Muscle layer of duodenum (tissue), 2 donors: ENCODE data around the gene SLC5A6.

ENCODE experiments used
- H3K27ac ChIP-seq: one replicate; pipeline ENCODE4 v1.7.0; 2013; ENCODE audit warnings: mild to moderate bottlenecking, low read length
- H3K27me3 ChIP-seq: one replicate; pipeline ENCODE4 v1.7.0; 2013; ENCODE audit warnings: low read depth, mild to moderate bottlenecking, control low read depth, low read length
- H3K36me3 ChIP-seq, 2 donors: one replicate each; pipeline ENCODE4 v1.7.0; 2013; ENCODE audit warnings: low read length in 2 of 2, control low read depth in 1 of 2, mild to moderate bottlenecking in 1 of 2; ENCODE audit not compliant: insufficient read depth in 2 of 2, control insufficient read depth in 1 of 2
- H3K4me1 ChIP-seq, 2 donors: one replicate each; pipeline ENCODE4 v1.7.0; 2013; ENCODE audit warnings: low read length in 2 of 2, mild to moderate bottlenecking in 2 of 2, control low read depth in 1 of 2, moderate library complexity in 1 of 2; ENCODE audit not compliant: insufficient read depth in 2 of 2, control insufficient read depth in 1 of 2
- H3K4me3 ChIP-seq, 2 donors: one replicate each; pipeline ENCODE4 v1.7.0; 2013; ENCODE audit warnings: low read length in 2 of 2, low read depth in 1 of 2, mild to moderate bottlenecking in 1 of 2
- H3K9me3 ChIP-seq, 2 donors: one replicate each; pipeline ENCODE4 v1.7.0; 2013; ENCODE audit warnings: low read length in 2 of 2, control low read depth in 1 of 2, mild to moderate bottlenecking in 1 of 2; ENCODE audit not compliant: control insufficient read depth in 1 of 2
- donor health status: healthy.

The SLC5A6 gene

GRCh38 chr2:27247893-27248292 is 35.8 kb upstream of the SLC5A6 start:
- H3K27ac ChIP-seq: no peak overlapping the region

DNA sequence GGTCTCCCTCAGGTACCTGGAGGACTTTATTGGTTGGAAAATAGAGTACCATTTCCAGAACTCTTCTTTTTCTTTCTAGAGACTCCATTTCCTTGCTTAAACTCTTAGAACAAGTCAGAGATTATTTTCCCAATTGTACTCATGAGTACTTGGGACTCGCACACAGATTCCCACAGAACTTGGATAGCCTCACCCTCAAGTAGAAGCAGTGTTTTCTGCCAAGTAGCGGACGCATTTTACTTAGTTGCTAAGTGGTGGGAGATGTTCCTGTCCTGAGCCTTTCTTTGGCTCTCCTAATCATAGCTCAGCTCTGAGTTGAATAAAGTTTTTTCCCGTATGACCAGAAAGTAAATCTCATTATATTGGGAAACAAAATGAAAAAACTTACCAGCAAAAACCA is 33.6 kb upstream of the SLC5A6 start:
- Histone ChIP-seq H3K4me3 (no peak overlapping the region), H3K27ac (no peak overlapping the region), H3K36me3 (peaks cover 35 to 40% of the 10 kb centered on the region in 2 donors), H3K27me3 (peaks cover 3% of the 10 kb centered on the region), H3K4me1 (peaks cover 0 to 3% of the 10 kb centered on the region in 2 donors), H3K9me3 (no peaks in the 10 kb centered on the region)

More at GRCh38 chr2:27247893-27248292, 35.8 kb upstream of the SLC5A6 start:
- peaks cover 15 to 18% of the 10 kb centered on the region in 2 donors for H3K36me3 ChIP-seq
- no peaks in the 10 kb centered on the region for H3K9me3 ChIP-seq
- peaks cover 15% of the 10 kb centered on the region for H3K27me3 ChIP-seq
- no peak overlapping the region for H3K4me3 ChIP-seq
- H3K4me1 ChIP-seq: peaks cover 0 to 3% of the 10 kb centered on the region in 2 donors

DNA sequence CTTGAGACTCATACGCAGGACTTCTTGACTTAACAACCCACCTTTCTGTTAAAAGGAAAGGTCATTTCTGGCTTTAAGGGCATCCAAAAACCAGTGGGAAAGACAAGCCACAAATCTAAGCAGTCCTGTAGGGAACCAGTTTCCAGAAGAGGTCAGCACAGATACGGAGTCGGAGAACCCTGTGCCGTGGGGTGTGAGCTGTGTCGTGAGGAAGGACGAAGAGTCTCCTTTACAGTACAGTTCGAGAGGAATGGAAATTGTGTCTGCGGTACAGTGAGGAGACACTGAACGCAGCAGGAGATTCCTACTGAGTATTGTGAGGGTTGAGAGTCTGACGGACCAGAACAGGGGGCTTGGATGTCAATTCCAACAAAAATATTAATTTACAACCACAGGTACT is 33.0 kb upstream of the SLC5A6 start:
- Histone ChIP-seq H3K4me1 (no peaks in the 10 kb centered on the region), H3K4me3 (no peak overlapping the region), H3K36me3 (peaks cover 40 to 45% of the 10 kb centered on the region in 2 donors), H3K27ac (no peak overlapping the region), H3K27me3 (no peaks in the 10 kb centered on the region), H3K9me3 (no peaks in the 10 kb centered on the region)

DNA sequence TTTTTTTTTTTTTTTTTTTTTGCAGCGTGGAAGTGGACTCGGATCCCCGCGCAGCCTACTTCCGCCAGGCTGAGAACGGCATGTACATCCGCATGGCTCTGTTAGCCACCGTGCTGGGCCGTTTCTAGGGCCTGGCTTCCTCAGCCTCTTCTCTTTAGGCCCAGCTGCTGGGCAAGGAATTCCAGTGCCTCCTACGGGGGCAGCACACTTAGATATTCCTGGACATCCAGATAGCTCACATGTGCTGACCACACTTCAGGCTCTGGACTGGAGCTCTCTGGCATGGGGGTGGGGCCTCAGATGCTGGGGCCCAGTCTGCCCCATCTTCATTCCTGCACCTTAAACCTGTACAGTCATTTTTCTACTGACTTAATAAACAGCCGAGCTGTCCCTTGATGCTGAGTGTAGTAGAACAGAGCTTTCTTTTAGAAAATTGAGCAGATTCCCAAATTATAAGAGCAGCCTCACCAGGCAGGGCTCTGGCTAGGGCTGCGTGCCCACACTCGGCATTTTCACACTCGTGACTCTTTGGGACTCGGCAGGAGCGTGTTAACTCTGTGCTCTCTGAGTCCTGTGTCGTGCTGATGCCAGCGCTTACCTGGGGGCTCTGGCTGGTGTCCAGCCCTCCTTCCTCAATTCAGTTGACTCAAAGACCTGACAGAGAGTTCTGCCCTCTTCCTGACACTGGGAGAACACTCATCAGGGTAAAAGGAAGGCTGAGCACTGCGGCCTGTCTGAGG is 31.5 kb upstream of the SLC5A6 start:
- Histone ChIP-seq H3K9me3 (no peaks in the 10 kb centered on the region), H3K27ac (no peak overlapping the region), H3K4me3 (no peak overlapping the region), H3K36me3 (peaks cover 44 to 59% of the 10 kb centered on the region in 2 donors), H3K4me1 (no peaks in the 10 kb centered on the region), H3K27me3 (no peaks in the 10 kb centered on the region)

GRCh38 chr2:27242614-27242951 is 30.5 kb upstream of the SLC5A6 start:
- H3K4me1 ChIP-seq: no peaks in the 10 kb centered on the region
- H3K36me3 ChIP-seq: peaks cover 53 to 69% of the 10 kb centered on the region in 2 donors
- H3K4me3 ChIP-seq: no peak overlapping the region
- no peaks in the 10 kb centered on the region for H3K9me3 ChIP-seq
- H3K27me3 ChIP-seq: no peaks in the 10 kb centered on the region
- H3K27ac ChIP-seq: no peak overlapping the region

DNA sequence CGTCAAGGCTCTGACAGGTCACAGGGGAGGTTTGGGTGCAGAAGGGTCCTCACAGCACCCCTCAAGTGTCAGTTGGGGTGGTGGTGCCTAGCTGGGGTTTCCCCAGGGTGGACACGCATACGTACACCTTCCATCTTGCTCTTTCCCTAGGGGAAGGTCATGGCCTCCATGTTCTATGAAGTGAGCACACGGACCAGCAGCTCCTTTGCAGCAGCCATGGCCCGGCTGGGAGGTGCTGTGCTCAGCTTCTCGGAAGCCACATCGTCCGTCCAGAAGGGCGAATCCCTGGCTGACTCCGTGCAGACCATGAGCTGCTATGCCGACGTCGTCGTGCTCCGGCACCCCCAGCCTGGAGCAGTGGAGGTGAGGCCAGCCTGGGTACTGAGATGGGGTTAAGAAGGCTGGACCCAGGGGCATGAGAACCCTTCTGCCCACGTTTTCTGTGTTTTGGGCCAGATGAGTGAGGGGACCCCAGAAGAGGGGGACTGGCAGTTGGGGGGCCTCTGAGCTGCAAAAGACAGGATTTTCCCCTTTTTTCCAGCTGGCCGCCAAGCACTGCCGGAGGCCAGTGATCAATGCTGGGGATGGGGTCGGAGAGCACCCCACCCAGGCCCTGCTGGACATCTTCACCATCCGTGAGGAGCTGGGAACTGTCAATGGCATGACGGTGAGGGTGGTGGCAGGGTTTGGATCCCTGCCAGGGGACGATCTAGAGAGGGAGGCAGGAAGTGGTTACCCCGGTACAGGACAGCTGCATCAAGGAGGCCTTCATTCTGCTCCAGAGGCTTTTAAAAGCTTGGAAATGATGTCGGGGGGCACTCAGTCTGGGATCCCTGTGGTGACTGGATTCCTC is 29.9 kb upstream of the SLC5A6 start:
- peaks cover 58 to 75% of the 10 kb centered on the region in 2 donors for H3K36me3 ChIP-seq

GRCh38 chr2:27240406-27240805 is 28.3 kb upstream of the SLC5A6 start:
- H3K9me3 ChIP-seq: no peaks in the 10 kb centered on the region
- no peaks in the 10 kb centered on the region for H3K27me3 ChIP-seq
- H3K4me1 ChIP-seq: no peaks in the 10 kb centered on the region
- peaks cover 69 to 89% of the 10 kb centered on the region in 2 donors for H3K36me3 ChIP-seq
- no peak overlapping the region for H3K27ac ChIP-seq
- H3K4me3 ChIP-seq: no peak overlapping the region

More for the DNA sequence above, 29.9 kb upstream of the SLC5A6 start:
- Histone ChIP-seq H3K9me3 (no peaks in the 10 kb centered on the region), H3K4me1 (no peaks in the 10 kb centered on the region), H3K27me3 (no peaks in the 10 kb centered on the region), H3K27ac (no peak overlapping the region), H3K4me3 (no peak overlapping the region)

DNA sequence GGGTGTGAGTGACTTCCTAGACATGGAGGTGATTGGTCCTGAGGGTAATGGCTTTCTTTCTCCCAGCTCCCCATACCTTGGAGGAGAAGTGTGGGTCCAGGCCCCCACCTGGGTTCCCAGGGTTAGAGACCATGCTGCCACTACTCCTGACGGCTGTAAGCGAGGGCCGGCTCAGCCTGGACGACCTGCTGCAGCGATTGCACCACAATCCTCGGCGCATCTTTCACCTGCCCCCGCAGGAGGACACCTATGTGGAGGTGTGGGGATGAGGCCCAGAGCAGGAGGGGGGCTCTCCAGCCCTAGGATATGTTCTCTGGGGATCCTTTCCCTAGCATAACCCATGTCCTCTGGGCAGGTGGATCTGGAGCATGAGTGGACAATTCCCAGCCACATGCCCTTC is 26.9 kb upstream of the SLC5A6 start:
- Histone ChIP-seq H3K27ac (no peak overlapping the region), H3K27me3 (no peaks in the 10 kb centered on the region), H3K4me3 (no peak overlapping the region), H3K4me1 (no peaks in the 10 kb centered on the region), H3K9me3 (no peaks in the 10 kb centered on the region), H3K36me3 (peaks cover 78 to 97% of the 10 kb centered on the region in 2 donors)

GRCh38 chr2:27237341-27237945 is 25.4 kb upstream of the SLC5A6 start:
- no peaks in the 10 kb centered on the region for H3K9me3 ChIP-seq

DNA sequence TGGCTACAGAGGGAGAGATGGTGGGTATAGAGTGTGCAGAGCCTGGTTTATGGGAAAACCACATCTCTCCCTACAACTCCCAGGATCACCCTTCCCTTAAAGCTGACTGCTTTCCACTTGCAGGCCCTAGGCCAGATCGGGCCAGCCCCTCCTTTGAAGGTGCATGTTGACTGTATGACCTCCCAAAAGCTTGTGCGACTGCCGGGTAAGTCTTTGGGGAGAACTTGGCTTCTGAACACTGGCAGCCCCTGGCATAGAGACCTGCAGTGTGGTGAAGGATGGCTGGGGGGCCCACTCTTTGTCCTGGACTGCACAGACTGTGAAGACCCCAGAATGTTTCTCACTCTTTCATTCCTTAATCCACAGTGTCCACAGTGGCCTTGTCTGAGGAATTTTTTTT is 24.6 kb upstream of the SLC5A6 start:
- H3K9me3 ChIP-seq: no peaks in the 10 kb centered on the region
- H3K36me3 ChIP-seq: peaks cover 78 to 97% of the 10 kb centered on the region in 2 donors
- no peaks in the 10 kb centered on the region for H3K4me1 ChIP-seq
- H3K27me3 ChIP-seq: no peaks in the 10 kb centered on the region
- H3K4me3 ChIP-seq: no peak overlapping the region
- no peak overlapping the region for H3K27ac ChIP-seq

More at GRCh38 chr2:27237341-27237945, 25.4 kb upstream of the SLC5A6 start:
- H3K4me1 ChIP-seq: no peaks in the 10 kb centered on the region
- H3K27me3 ChIP-seq: no peaks in the 10 kb centered on the region
- H3K4me3 ChIP-seq: no peak overlapping the region
- peaks cover 78 to 97% of the 10 kb centered on the region in 2 donors for H3K36me3 ChIP-seq
- H3K27ac ChIP-seq: no peak overlapping the region

- H3K27me3 ChIP-seq: no peaks in the 10 kb centered on the region
- no peaks in the 10 kb centered on the region for H3K9me3 ChIP-seq
- H3K36me3 ChIP-seq: peaks cover 78 to 96% of the 10 kb centered on the region in 2 donors
These were observed 24.1 kb upstream of the SLC5A6 start for GRCh38 chr2:27236136-27236535.

More at GRCh38 chr2:27236136-27236535, 24.1 kb upstream of the SLC5A6 start:
- Histone ChIP-seq H3K4me3 (no peak overlapping the region), H3K4me1 (no peaks in the 10 kb centered on the region), H3K27ac (no peak overlapping the region)
